Right atrium auricular region (tissue), 2 donors: ENCODE data around the gene PHF21B. TPM values are rescaled to one million over a fixed set of nuclear protein-coding genes. Genes with fewer than 3 reads are reported as not detected.

Experiments used
- DNase-seq: peaks from one replicate; pipeline ENCODE4 v3.0.0-alpha.2; 2019; ENCODE audit warnings: low spot score
- H3K27ac ChIP-seq, 2 donors: fragments of 200-600 bp; sonication (generic); 1 replicate in 1 of 2; 2 replicates in 1 of 2; pipeline ENCODE4 v1.5.1; 2016 to 2019
- H3K27me3 ChIP-seq, 2 donors: fragments of 200-600 bp; sonication (generic); one replicate each; pipeline versions ENCODE4 v1.5.1 to v1.6.0; 2017 to 2019
- H3K36me3 ChIP-seq: fragments of 200-600 bp; sonication (generic); one replicate; pipeline ENCODE4 v1.5.1; 2016
- H3K4me1 ChIP-seq, 2 donors: fragments of 200-600 bp; sonication (generic); one replicate each; pipeline versions ENCODE4 v1.5.1 to v1.6.0; 2017 to 2019
- H3K4me3 ChIP-seq, 2 donors: fragments of 200-600 bp; sonication (generic); 1 replicate in 1 of 2; 2 replicates in 1 of 2; pipeline ENCODE4 v1.5.1; 2017 to 2019; ENCODE audit warnings: mild to moderate bottlenecking in 1 of 2, moderate library complexity in 1 of 2
- H3K9me3 ChIP-seq, 2 donors: fragments of 200-600 bp; sonication (generic); one replicate each; pipeline ENCODE4 v1.5.1; 2019
- total RNA-seq, 2 donors: library from RNA; depleted of rRNA; stranded (reverse); fragments of >200 nt; gene quantifications; one replicate each; pipeline ENCODE4 v1.1.0, GENCODE V29; 2016
- TF ChIP-seq, protein P1 (sequence below), 2 donors: fragments of 200-600 bp; sonication (generic); IDR thresholded peaks; one replicate each; pipeline ENCODE4 v1.5.1; 2019; ENCODE audit warnings: antibody characterized with exemption in 2 of 2

PHF21B gene
- total RNA-seq, 2 donors from 2014 or later, result 1.4 to 2.2 TPM

DNA sequence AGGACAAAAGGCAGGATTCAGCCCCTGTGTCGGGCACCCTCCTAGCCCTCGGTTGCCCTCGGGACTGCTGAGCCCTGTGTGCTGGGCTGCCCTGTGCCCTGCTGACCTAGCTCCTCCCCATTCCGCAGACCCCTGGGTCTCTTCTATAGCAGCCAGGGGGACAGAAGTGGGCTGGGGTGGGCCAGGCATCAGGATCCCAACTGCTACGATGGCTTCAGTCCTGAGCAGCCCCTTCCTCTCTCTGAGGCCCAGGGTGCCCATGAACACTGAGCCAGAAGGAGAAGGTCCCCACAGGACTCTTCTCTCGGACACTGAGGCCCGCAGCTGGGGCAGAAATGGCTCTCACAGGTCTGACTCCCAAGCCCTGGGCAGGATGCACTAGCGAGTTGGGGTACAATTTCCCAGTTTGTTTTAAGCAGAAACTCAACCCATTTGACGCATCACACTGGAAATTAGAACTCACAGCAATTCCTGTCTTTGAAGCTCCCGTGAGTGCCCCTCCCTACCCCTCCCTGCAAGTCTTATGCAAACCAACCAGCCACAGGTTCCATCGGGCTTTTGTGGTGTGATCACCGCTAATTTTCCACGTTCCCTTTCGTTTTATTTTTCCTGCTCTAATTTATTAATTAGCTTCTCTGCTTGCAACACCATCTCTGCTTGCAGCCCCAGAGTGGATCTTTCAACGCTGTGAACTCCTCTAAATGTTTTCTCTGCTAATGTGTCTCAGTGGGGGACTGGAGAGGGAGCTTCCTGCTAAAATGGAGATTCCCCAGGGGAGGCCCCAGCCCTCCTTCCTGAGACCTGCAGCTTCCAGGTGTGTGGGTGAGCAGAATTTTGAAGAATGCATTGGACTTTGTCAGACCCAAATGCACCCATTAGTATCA lies 56.7 kb downstream of the PHF21B start:
- no peak for DNase-seq
- Histone ChIP-seq H3K9me3 (no peaks in the 10 kb centered on the region), H3K4me1 (no peaks in the 10 kb centered on the region), H3K27ac (no peak overlapping the region), H3K27me3 (no peaks in the 10 kb centered on the region), H3K36me3 (no peaks in the 10 kb centered on the region), H3K4me3 (no peak overlapping the region)
- TF ChIP-seq, protein P1, sequence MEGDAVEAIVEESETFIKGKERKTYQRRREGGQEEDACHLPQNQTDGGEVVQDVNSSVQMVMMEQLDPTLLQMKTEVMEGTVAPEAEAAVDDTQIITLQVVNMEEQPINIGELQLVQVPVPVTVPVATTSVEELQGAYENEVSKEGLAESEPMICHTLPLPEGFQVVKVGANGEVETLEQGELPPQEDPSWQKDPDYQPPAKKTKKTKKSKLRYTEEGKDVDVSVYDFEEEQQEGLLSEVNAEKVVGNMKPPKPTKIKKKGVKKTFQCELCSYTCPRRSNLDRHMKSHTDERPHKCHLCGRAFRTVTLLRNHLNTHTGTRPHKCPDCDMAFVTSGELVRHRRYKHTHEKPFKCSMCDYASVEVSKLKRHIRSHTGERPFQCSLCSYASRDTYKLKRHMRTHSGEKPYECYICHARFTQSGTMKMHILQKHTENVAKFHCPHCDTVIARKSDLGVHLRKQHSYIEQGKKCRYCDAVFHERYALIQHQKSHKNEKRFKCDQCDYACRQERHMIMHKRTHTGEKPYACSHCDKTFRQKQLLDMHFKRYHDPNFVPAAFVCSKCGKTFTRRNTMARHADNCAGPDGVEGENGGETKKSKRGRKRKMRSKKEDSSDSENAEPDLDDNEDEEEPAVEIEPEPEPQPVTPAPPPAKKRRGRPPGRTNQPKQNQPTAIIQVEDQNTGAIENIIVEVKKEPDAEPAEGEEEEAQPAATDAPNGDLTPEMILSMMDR (IDR thresholded peaks at IDR 0.05), result no peak

DNA sequence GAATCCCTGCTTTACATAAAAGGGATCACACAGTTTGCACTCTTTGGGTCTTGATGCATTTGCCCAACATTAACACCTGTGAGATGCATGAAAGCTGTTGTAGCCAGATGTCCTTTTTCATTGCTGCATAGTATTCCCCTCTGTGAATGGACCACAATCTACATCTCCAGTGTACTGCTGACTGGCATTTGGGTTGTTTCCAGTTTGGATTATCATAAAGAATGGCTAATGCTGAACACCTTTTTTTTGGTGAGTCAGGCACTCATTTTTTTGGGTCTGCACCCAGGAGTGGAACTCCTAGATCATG lies 58.3 kb downstream of the PHF21B start:
- Histone ChIP-seq H3K27ac (no peak overlapping the region), H3K27me3 (no peaks in the 10 kb centered on the region), H3K4me1 (no peaks in the 10 kb centered on the region)

DNA sequence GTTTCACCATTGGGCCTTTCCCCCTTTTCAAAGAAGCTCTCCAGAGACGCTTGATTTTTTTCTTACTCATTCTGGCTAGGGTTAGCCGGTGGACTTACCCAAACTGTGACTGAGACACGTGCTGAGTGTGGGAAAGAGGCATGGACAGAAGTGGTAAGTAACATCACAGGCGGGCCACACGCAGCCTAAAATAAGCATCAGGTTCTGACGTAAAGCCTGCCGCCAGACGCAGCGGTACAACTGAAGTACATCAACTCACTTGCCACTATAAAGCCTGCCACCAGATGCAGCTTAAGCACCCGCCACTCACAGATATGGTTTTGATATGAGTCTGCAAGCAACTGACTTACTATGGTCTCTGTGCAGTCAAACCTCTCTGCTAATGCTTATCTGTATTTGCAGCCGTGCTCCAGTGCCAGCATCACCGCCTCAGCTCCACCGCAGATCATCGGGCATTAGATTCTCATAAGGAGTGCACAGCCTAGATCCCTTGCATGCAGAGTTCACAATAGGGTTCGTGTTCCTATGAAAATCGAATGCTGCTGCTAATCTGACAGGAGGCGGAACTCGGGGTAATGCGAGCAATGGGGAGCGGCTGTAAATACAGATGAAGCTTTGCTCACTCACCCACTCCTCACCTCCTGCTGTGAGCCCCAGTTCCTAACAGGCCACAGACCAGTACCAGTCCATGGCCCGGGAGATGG lies 58.8 kb downstream of the PHF21B start:
- H3K27me3 ChIP-seq, result no peaks in the 10 kb centered on the region
- H3K4me3 ChIP-seq, result no peak overlapping the region
- no peak overlapping the region for H3K27ac ChIP-seq
- H3K9me3 ChIP-seq, result no peaks in the 10 kb centered on the region
- no peaks in the 10 kb centered on the region for H3K4me1 ChIP-seq
- TF ChIP-seq, protein P1 (IDR thresholded peaks at IDR 0.05), result no peak
- no peaks in the 10 kb centered on the region for H3K36me3 ChIP-seq
- DNase-seq, result no peak

More for the DNA sequence above, 58.3 kb downstream of the PHF21B start:
- no peaks in the 10 kb centered on the region for H3K9me3 ChIP-seq
- H3K36me3 ChIP-seq, result no peaks in the 10 kb centered on the region
- H3K4me3 ChIP-seq, result no peak overlapping the region
- DNase-seq, result no peak
- TF ChIP-seq, protein P1 (IDR thresholded peaks at IDR 0.05), result no peak

DNA sequence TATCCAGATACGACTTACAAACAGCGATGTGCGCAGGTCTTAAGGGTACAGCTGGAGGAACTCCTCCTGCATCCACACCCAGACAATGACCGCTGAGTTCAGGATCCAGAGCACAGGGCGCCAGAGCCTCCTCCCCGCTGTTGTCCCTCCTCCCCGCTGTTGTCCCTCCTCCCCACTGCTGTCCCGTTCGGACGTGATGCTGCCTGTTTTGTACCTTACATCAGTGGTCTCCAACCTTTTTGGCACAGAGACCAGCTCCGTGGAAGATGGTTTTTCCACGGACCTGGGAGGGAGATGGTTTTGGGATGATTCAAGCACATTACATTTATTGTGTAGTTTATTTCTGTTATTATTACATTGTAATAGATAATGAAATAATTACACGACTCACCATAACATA lies 62.0 kb downstream of the PHF21B start:
- no peak overlapping the region for H3K4me3 ChIP-seq
- H3K27me3 ChIP-seq, result no peaks in the 10 kb centered on the region
- H3K4me1 ChIP-seq, result no peaks in the 10 kb centered on the region
- DNase-seq, result no peak
- H3K27ac ChIP-seq, result no peak overlapping the region
- H3K36me3 ChIP-seq, result no peaks in the 10 kb centered on the region
- TF ChIP-seq, protein P1 (IDR thresholded peaks at IDR 0.05), result no peak
- no peaks in the 10 kb centered on the region for H3K9me3 ChIP-seq

DNA sequence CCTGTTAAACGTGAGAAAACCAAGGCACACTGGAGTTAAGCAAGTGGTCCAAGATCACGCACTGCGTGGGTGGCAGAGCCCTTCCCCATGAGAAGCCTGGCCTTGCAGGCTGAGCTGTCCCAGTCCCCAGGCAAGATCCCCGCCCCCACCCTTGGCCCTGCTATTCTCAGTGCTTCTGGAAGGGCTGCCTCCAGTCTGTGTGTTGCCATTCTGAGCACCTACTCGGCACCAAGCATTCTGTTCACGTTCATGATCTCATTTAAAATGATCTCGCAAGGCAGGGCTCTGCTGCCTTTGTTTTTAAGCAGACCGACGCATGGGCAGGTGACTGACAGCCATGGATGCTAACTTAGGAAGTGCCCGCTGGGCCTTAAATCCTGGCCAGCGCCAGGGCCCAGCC lies 62.8 kb downstream of the PHF21B start:
- no peaks in the 10 kb centered on the region for H3K36me3 ChIP-seq
- H3K4me3 ChIP-seq, result no peak overlapping the region
- no peaks in the 10 kb centered on the region for H3K9me3 ChIP-seq
- H3K27ac ChIP-seq, result no peak overlapping the region
- no peak for DNase-seq
- H3K4me1 ChIP-seq, result no peaks in the 10 kb centered on the region
- H3K27me3 ChIP-seq, result no peaks in the 10 kb centered on the region
- TF ChIP-seq, protein P1 (IDR thresholded peaks at IDR 0.05), result no peak
